ENCODE results near the gene AVPR2.

Gene AVPR2

DNA sequence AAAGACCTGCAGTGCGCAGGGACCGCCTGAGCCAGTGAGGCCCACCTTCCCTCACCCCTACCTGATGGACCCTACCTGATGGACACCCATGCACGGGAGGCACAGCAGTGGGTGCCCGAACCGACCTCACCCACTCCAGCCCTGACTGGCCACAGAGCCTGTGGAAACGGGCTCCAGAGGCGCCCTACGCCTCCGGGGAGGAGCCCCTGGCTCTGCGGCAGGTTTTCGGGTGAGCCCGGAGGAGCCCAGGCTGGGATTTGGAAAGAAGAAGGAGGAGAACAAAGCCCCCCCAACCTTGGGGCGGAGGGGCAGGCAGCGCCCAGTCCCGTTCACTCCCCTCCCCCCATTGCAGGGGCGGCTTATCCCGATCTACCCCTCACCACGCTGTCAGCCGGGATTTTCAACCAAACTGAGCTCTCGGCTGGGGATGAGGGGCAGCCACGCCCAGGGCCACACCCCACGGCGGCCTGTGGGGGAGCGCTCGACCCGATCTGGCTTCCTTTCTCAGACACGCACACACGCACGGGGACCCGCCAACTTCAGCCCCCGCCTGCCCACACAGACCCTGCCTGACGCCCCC, 19.2 kb upstream of the AVPR2 start:
- no peak for DNase-seq (ENCODE audit: low read depth)
- in situ Hi-C loops (cut with HindIII; ENCODE audit: low sequenced_read_pairs): no loop called here
- no peak overlapping the region for H3K4me3 ChIP-seq (ENCODE audit: low read depth, low read length)
- TF ChIP-seq, protein P1, sequence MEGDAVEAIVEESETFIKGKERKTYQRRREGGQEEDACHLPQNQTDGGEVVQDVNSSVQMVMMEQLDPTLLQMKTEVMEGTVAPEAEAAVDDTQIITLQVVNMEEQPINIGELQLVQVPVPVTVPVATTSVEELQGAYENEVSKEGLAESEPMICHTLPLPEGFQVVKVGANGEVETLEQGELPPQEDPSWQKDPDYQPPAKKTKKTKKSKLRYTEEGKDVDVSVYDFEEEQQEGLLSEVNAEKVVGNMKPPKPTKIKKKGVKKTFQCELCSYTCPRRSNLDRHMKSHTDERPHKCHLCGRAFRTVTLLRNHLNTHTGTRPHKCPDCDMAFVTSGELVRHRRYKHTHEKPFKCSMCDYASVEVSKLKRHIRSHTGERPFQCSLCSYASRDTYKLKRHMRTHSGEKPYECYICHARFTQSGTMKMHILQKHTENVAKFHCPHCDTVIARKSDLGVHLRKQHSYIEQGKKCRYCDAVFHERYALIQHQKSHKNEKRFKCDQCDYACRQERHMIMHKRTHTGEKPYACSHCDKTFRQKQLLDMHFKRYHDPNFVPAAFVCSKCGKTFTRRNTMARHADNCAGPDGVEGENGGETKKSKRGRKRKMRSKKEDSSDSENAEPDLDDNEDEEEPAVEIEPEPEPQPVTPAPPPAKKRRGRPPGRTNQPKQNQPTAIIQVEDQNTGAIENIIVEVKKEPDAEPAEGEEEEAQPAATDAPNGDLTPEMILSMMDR (IDR thresholded peaks at IDR 0.05; ENCODE audit: low read depth, low read length, missing control alignments): no peak

- no peak for DNase-seq (ENCODE audit: low read depth)
- no peak within 1 kb of the TSS for H3K4me3 ChIP-seq (ENCODE audit: low read depth, low read length)
- in situ Hi-C loops (cut with HindIII; ENCODE audit: low sequenced_read_pairs): no loop called here
- TF ChIP-seq, protein P1 (IDR thresholded peaks at IDR 0.05; ENCODE audit: low read depth, low read length, missing control alignments): no peak
Measured at GRCh38 chrX:153885968-153886903, 18.2 kb upstream of the AVPR2 start, which contains the start of gene L1CAM. Gene L1CAM, minus strand, starts transcription at chrX:153886173. Its CDS starts 10,337 bp downstream, at chrX:153875836.

DNA sequence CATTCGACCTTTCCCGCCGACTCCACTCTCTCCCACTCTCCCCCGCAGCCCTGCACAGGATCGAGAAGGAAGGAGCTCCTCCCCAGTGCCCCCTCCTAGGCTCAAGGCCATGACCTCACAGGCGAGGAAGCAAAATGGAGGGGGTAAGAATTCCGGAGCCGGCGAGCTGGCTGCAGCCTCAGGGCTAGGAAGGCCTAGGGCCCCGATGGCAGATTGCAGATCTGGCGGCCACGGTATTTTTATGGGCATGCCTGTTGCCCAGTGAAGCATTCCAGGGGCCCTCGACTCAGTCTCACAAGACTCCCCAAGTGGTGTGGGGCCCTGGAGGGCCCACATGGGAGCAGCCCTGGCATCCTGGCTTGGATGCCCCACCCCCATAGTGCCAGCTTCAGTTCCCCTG, 17.6 kb upstream of the AVPR2 start:
- in situ Hi-C loops (cut with HindIII; ENCODE audit: low sequenced_read_pairs): no loop called here
- H3K4me3 ChIP-seq (ENCODE audit: low read depth, low read length): no peak overlapping the region
- no peak for DNase-seq (ENCODE audit: low read depth)
- TF ChIP-seq, protein P1 (IDR thresholded peaks at IDR 0.05; ENCODE audit: low read depth, low read length, missing control alignments): no peak

GRCh38 chrX:153887385-153887784, 17.1 kb upstream of the AVPR2 start:
- no peak overlapping the region for H3K4me3 ChIP-seq (ENCODE audit: low read depth, low read length)
- in situ Hi-C loops (cut with HindIII; ENCODE audit: low sequenced_read_pairs): no loop called here
- TF ChIP-seq, protein P1 (IDR thresholded peaks at IDR 0.05; ENCODE audit: low read depth, low read length, missing control alignments): no peak
- DNase-seq (ENCODE audit: low read depth): no peak

- DNase-seq (ENCODE audit: low read depth): no peak
- in situ Hi-C loops (cut with HindIII; ENCODE audit: low sequenced_read_pairs): no loop called here
- TF ChIP-seq, protein P1 (IDR thresholded peaks at IDR 0.05; ENCODE audit: low read depth, low read length, missing control alignments): no peak
- no peak overlapping the region for H3K4me3 ChIP-seq (ENCODE audit: low read depth, low read length)
Measured at GRCh38 chrX:153888344-153888743, 16.1 kb upstream of the AVPR2 start.

- TF ChIP-seq, protein P1 (IDR thresholded peaks at IDR 0.05; ENCODE audit: low read depth, low read length, missing control alignments): no peak
- in situ Hi-C loops (cut with HindIII; ENCODE audit: low sequenced_read_pairs): no loop called here
- no peak for DNase-seq (ENCODE audit: low read depth)
- no peak overlapping the region for H3K4me3 ChIP-seq (ENCODE audit: low read depth, low read length)
Measured at GRCh38 chrX:153889123-153889522, 15.3 kb upstream of the AVPR2 start.
